ENCODE results near the gene POLRMT. TPM values are rescaled to one million over a fixed set of nuclear protein-coding genes. Genes with fewer than 3 reads are reported as not detected.

POLRMT gene
- total and polyA plus RNA-seq, 8 donors, result 28.5 to 44.7 (median 39.7) TPM

GRCh38 chr19:618247-618619 lies 15.1 kb downstream of the POLRMT start:
- ATAC-seq (no peak), DNase-seq (no peak)
- Histone ChIP-seq H3K27me3 (peaks cover 0 to 26% of the 10 kb centered on the region in 2 donors), H3K4me1 (peaks cover 0 to 4% of the 10 kb centered on the region in 2 donors), H3K9me3 (no peaks in the 10 kb centered on the region), H3K4me3 (no peak overlapping the region), H3K36me3 (peaks cover 0 to 66% of the 10 kb centered on the region in 2 donors), H3K27ac (no peak overlapping the region)
- intact Hi-C loops (cut with DNase I), result no loop called here
- no peak for TF ChIP-seq CTCF (IDR thresholded peaks at IDR 0.05)

- no peaks in the 10 kb centered on the region for H3K9me3 ChIP-seq
- H3K4me1 ChIP-seq, result peaks cover 0 to 4% of the 10 kb centered on the region in 2 donors
- intact Hi-C loops (cut with DNase I), result no loop called here
- DNase-seq (no peak), ATAC-seq (no peak)
- H3K4me3 ChIP-seq, result no peak overlapping the region
- no peak overlapping the region for H3K27ac ChIP-seq
- H3K27me3 ChIP-seq, result peaks cover 0 to 31% of the 10 kb centered on the region in 2 donors
- TF ChIP-seq CTCF (IDR thresholded peaks at IDR 0.05), result no peak
- H3K36me3 ChIP-seq, result peaks cover 0 to 61% of the 10 kb centered on the region in 2 donors
Measured at GRCh38 chr19:617551-618246, 15.6 kb downstream of the POLRMT start.

GRCh38 chr19:616747-617526 lies 16.4 kb downstream of the POLRMT start:
- no peak overlapping the region for H3K27ac ChIP-seq
- ATAC-seq (no peak), DNase-seq (no peak)
- H3K27me3 ChIP-seq, result peaks cover 0 to 32% of the 10 kb centered on the region in 2 donors
- no peaks in the 10 kb centered on the region for H3K9me3 ChIP-seq
- intact Hi-C loops (cut with DNase I), result no loop called here
- TF ChIP-seq CTCF (IDR thresholded peaks at IDR 0.05), result no peak
- H3K4me1 ChIP-seq, result peaks cover 0 to 4% of the 10 kb centered on the region in 2 donors
- no peak overlapping the region for H3K4me3 ChIP-seq
- H3K36me3 ChIP-seq, result peaks cover 0 to 53% of the 10 kb centered on the region in 2 donors

GRCh38 chr19:616062-616700 lies 17.2 kb downstream of the POLRMT start:
- peaks cover 0 to 8% of the 10 kb centered on the region in 2 donors for H3K4me1 ChIP-seq
- H3K9me3 ChIP-seq, result no peaks in the 10 kb centered on the region
- TF ChIP-seq CTCF (IDR thresholded peaks at IDR 0.05), result no peak
- H3K36me3 ChIP-seq, result peaks cover 0 to 45% of the 10 kb centered on the region in 2 donors
- peaks cover 0 to 35% of the 10 kb centered on the region in 2 donors for H3K27me3 ChIP-seq
- H3K27ac ChIP-seq, result no peak overlapping the region
- H3K4me3 ChIP-seq, result no peak overlapping the region
- ATAC-seq (no peak), DNase-seq (no peak)
- intact Hi-C loops (cut with DNase I), result no loop called here

- intact Hi-C loops (cut with DNase I), result no loop called here
- DNase-seq (no peak), ATAC-seq (peak; percentile 38)
- Histone ChIP-seq H3K4me3 (no peak overlapping the region), H3K27me3 (peaks cover 0 to 40% of the 10 kb centered on the region in 2 donors), H3K36me3 (peaks cover 0 to 40% of the 10 kb centered on the region in 2 donors), H3K4me1 (peaks cover 0 to 14% of the 10 kb centered on the region in 2 donors), H3K9me3 (no peaks in the 10 kb centered on the region), H3K27ac (no peak overlapping the region)
- TF ChIP-seq CTCF (IDR thresholded peaks at IDR 0.05), result no peak
Measured at GRCh38 chr19:615619-616018, 17.7 kb downstream of the POLRMT start.

Measured in left lung (tissue), 10 donors.